IMR-90 (cell line): Measurements from ENCODE around the gene METRNL. TPM values are rescaled to one million over a fixed set of nuclear protein-coding genes. Genes with fewer than 3 reads are reported as not detected.

ENCODE experiments used
- ATAC-seq: fragments of 200-7000 bp; cut with Tn5 transposase; 2 replicates; pipeline ENCODE4 v1.9.1; 2020; ENCODE audit warnings: low read depth, mild to moderate bottlenecking, moderate library complexity
- BruUV-seq: library from RNA; stranded (reverse); fragments of 400-500 nt; replicated peaks from 2 replicates; lab custom pipeline; 2021; lab: Mats Ljungman, UMichigan
- CTCF ChIA-PET: fragments of 300-600 bp; formaldehyde crosslinking; extraction: SDS; loops from one replicate; lab custom pipeline; 2021; ENCODE audit warnings: antibody characterized with exemption; lab: Yijun Ruan, JAX
- POLR2A ChIA-PET: fragments of 300-600 bp; sonication (Branson Sonifier 250); formaldehyde crosslinking; loops from one replicate; lab custom pipeline; 2022; ENCODE audit warnings: antibody characterized with exemption; ENCODE audit not compliant: unreplicated experiment; lab: Charles Lee
- DNase-seq: peaks from one replicate; pipeline ENCODE4 v3.0.0; 2013
- H2AFZ ChIP-seq: replicated peaks from 2 replicates; pipeline ENCODE3; 2013; ENCODE audit warnings: low read length, mild to moderate bottlenecking; ENCODE audit not compliant: poor library complexity
- H2AK5ac ChIP-seq: 2 replicates; pipeline ENCODE4 v1.6.1; 2013; ENCODE audit warnings: low read depth, low read length, inconsistent platforms
- H2AK9ac ChIP-seq: replicated peaks from 2 replicates; pipeline ENCODE3; 2013; ENCODE audit warnings: mild to moderate bottlenecking, low read depth, low read length, moderate library complexity; ENCODE audit not compliant: poor library complexity
- H2BK120ac ChIP-seq: 2 replicates; pipeline ENCODE4 v1.6.1; 2013; ENCODE audit warnings: low read depth, low read length, inconsistent platforms
- H2BK15ac ChIP-seq: 3 replicates; pipeline ENCODE4 v1.6.1; 2013; ENCODE audit warnings: low read depth, low read length, inconsistent platforms
- H2BK20ac ChIP-seq: 2 replicates; pipeline ENCODE4 v1.6.1; 2013; ENCODE audit warnings: low read depth, mild to moderate bottlenecking, inconsistent platforms, low read length, moderate library complexity
- H2BK5ac ChIP-seq: 2 replicates; pipeline ENCODE4 v1.6.1; 2013; ENCODE audit warnings: mild to moderate bottlenecking, low read depth, low read length, inconsistent platforms; ENCODE audit not compliant: poor library complexity, severe bottlenecking
- H3K14ac ChIP-seq: replicated peaks from 2 replicates; pipeline ENCODE4 v1.6.1; 2013; ENCODE audit warnings: low read depth, low read length, inconsistent platforms
- H3K18ac ChIP-seq: 2 replicates; pipeline ENCODE4 v1.6.1; 2013; ENCODE audit warnings: low read depth, low read length, control low read depth
- H3K23ac ChIP-seq: 2 replicates; pipeline ENCODE4 v1.6.1; 2013; ENCODE audit warnings: low read depth, low read length, inconsistent platforms
- H3K27ac ChIP-seq: 2 replicates; pipeline ENCODE4 v1.5.1; 2013; ENCODE audit warnings: mild to moderate bottlenecking, control low read depth, low read length; ENCODE audit not compliant: insufficient read depth
- H3K27me3 ChIP-seq: 2 replicates; pipeline ENCODE4 v1.6.1; 2013; ENCODE audit warnings: low read length; ENCODE audit not compliant: control insufficient read depth, insufficient read depth
- H3K36me3 ChIP-seq: 2 replicates; pipeline ENCODE4 v1.6.1; 2013; ENCODE audit warnings: low read length, mixed read lengths; ENCODE audit not compliant: control insufficient read depth, insufficient read depth
- H3K4ac ChIP-seq: 2 replicates; pipeline ENCODE4 v1.6.1; 2013; ENCODE audit warnings: low read depth, low read length, inconsistent platforms
- H3K4me1 ChIP-seq: 2 replicates; pipeline ENCODE4 v1.6.1; 2013; ENCODE audit warnings: low read length, mixed read lengths; ENCODE audit not compliant: control insufficient read depth, insufficient read depth
- H3K4me2 ChIP-seq: 2 replicates; pipeline ENCODE4 v1.6.1; 2013; ENCODE audit warnings: low read depth, mild to moderate bottlenecking, control low read depth, low read length, moderate library complexity
- H3K4me3 ChIP-seq: 2 replicates; pipeline ENCODE4 v1.5.1; 2013; ENCODE audit warnings: low read depth, mild to moderate bottlenecking, control low read depth, low read length, moderate library complexity; ENCODE audit not compliant: insufficient read depth
- H3K56ac ChIP-seq: 2 replicates; pipeline ENCODE4 v1.6.1; 2013; ENCODE audit warnings: low read length, inconsistent platforms; ENCODE audit not compliant: insufficient read depth; ENCODE audit errors: extremely low read depth
- H3K79me1 ChIP-seq, 2 experiments: 2 replicates each; pipeline ENCODE4 v1.6.1; 2013; ENCODE audit warnings: low read length in 2 of 2, inconsistent platforms in 1 of 2, low read depth in 1 of 2
- H3K9ac ChIP-seq: 2 replicates; pipeline ENCODE4 v1.6.1; 2013; ENCODE audit warnings: low read depth, low read length, control low read depth
- H3K9me1 ChIP-seq: 2 replicates; pipeline ENCODE4 v1.6.1; 2013; ENCODE audit warnings: low read length, inconsistent platforms; ENCODE audit not compliant: insufficient read depth
- H3K9me3 ChIP-seq: 2 replicates; pipeline ENCODE4 v1.6.1; 2013; ENCODE audit warnings: low read length; ENCODE audit not compliant: control insufficient read depth, insufficient read depth
- H4K20me1 ChIP-seq: 2 replicates; pipeline ENCODE4 v1.6.1; 2013; ENCODE audit warnings: low read length, inconsistent platforms; ENCODE audit not compliant: insufficient read depth
- H4K5ac ChIP-seq: 2 replicates; pipeline ENCODE4 v1.6.1; 2013; ENCODE audit warnings: mild to moderate bottlenecking, low read depth, low read length, control low read depth
- H4K8ac ChIP-seq, 2 experiments: 2 replicates each; pipeline ENCODE4 v1.6.1; 2013; ENCODE audit warnings: low read depth in 2 of 2, low read length in 2 of 2, control low read depth in 1 of 2, inconsistent platforms in 1 of 2
- H4K91ac ChIP-seq: 2 replicates; pipeline ENCODE4 v1.6.1; 2013; ENCODE audit warnings: low read depth, low read length, inconsistent platforms; ENCODE audit not compliant: insufficient read depth
- BHLHE40 ChIP-seq: fragments of 150-350 bp; IDR thresholded peaks from 2 replicates; pipeline ENCODE4 v1.6.1; 2016; ENCODE audit warnings: mild to moderate bottlenecking, low read depth, low read length
- CTCF ChIP-seq: conservative IDR thresholded peaks from 2 replicates; pipeline ENCODE4 v1.5.1; 2012; ENCODE audit warnings: mild to moderate bottlenecking, low read depth, low read length, improper control_type of control experiment
- FOS ChIP-seq: fragments of 150-350 bp; IDR thresholded peaks from 2 replicates; pipeline ENCODE4 v1.6.1; 2016; ENCODE audit warnings: low read depth, low read length
- MAFK ChIP-seq: IDR thresholded peaks from 2 replicates; pipeline ENCODE4 v1.6.1; 2012; ENCODE audit warnings: low read depth, low read length, improper control_type of control experiment
- POLR2A ChIP-seq: IDR thresholded peaks from 2 replicates; pipeline ENCODE4 v1.6.1; 2012; ENCODE audit warnings: mild to moderate bottlenecking, low read depth, low read length
- SMC3 ChIP-seq: fragments of 150-350 bp; IDR thresholded peaks from 2 replicates; pipeline ENCODE4 v1.6.1; 2016; ENCODE audit warnings: low read depth, mild to moderate bottlenecking, antibody characterized with exemption, low read length, moderate library complexity
- USF2 ChIP-seq: fragments of 150-350 bp; IDR thresholded peaks from 2 replicates; pipeline ENCODE4 v1.6.1; 2017; ENCODE audit warnings: mild to moderate bottlenecking, antibody characterized with exemption, low read length, low read depth
- WGBS, 2 experiments: methylation state at CpG; one replicate each; pipeline versions ENCODE4 v1.1.5 to v1.1.7; 2013; ENCODE audit warnings: missing lambda C conversion rate in 2 of 2; ENCODE audit not compliant: insufficient read length in 1 of 2; ENCODE audit errors: extremely low coverage in 2 of 2; 5-methylcytosine and 5-hydroxymethylcytosine counted together
- dilution Hi-C: fragments of 300-500 bp; cut with HindIII; formaldehyde crosslinking; loops from one replicate; pipeline ENCODE4 v1.14.3; 2018; ENCODE audit warnings: low sequenced_read_pairs; ENCODE audit not compliant: unreplicated experiment
- in situ Hi-C: fragments of 300-500 bp; cut with MboI; formaldehyde crosslinking; loops from 3 replicates; pipeline ENCODE4 v1.14.3; 2019; ENCODE audit warnings: low sequenced_read_pairs, inconsistent platforms, mixed read lengths
- intact Hi-C: fragments of 100-400 bp; cut with micrococcal nuclease; formaldehyde crosslinking; loops from 2 replicates; pipeline ENCODE4 v1.10.0; 2022
- polyA plus RNA-seq, 3 experiments: library from polyadenylated mRNA; depleted of rRNA; stranded (reverse); fragments of >200 nt; gene quantifications; 2 replicates each; pipeline ENCODE4 v1.2.3, GENCODE V29; 2012; ENCODE audit warnings: low replicate concordance in 1 of 3
- total RNA-seq: library from RNA; depleted of rRNA; stranded (reverse); fragments of >200 nt; gene quantifications from 2 replicates; pipeline ENCODE4 v1.2.3, GENCODE V29; 2012

Gene METRNL
- total and polyA plus RNA-seq, 2 of the 4 experiments (the other 2 are of a cell fraction) = 17.9 to 48.2 TPM

GRCh38 chr17:83089328-83090132 lies 10.1 kb downstream of the METRNL start:
- TF ChIP-seq SMC3 (no peak), POLR2A (no peak), CTCF (no peak), BHLHE40 (no peak), USF2 (no peak), FOS (no peak), MAFK (no peak)
- H3K9ac ChIP-seq = no peak overlapping the region
- dilution Hi-C loops (no loop called here), intact Hi-C loops (no loop called here), in situ Hi-C loops (no loop called here)
- no peaks in the 10 kb centered on the region for H3K27me3 ChIP-seq
- H4K8ac ChIP-seq = no peak overlapping the region
- no peak overlapping the region for H3K23ac ChIP-seq
- H3K18ac ChIP-seq = no peak overlapping the region
- no peak overlapping the region for H2AK5ac ChIP-seq
- no peak overlapping the region for H2BK15ac ChIP-seq
- H2BK20ac ChIP-seq = no peak overlapping the region
- peaks cover 96% of the 10 kb centered on the region for H4K20me1 ChIP-seq
- no peak overlapping the region for H2AFZ ChIP-seq
- no peak overlapping the region for H2AK9ac ChIP-seq
- ATAC-seq (no peak), DNase-seq (no peak)
- H3K27ac ChIP-seq = no peak overlapping the region
- POLR2A ChIA-PET = no interaction called here
- no peak overlapping the region for H3K56ac ChIP-seq
- H3K4me2 ChIP-seq = no peak overlapping the region
- no peak overlapping the region for H2BK5ac ChIP-seq
- H3K9me3 ChIP-seq = no peaks in the 10 kb centered on the region
- no peak overlapping the region for H4K91ac ChIP-seq
- H3K14ac ChIP-seq = no peak overlapping the region
- peaks cover 26% of the 10 kb centered on the region for H3K9me1 ChIP-seq
- WGBS, 2 experiments = 88% methylated on average over 26 of the region's 47 CpGs; no CpG with 5 or more reads in 1 of the 2 experiments
- peaks cover 67% of the 10 kb centered on the region for H3K36me3 ChIP-seq
- BruUV-seq = no TSS peak
- H4K5ac ChIP-seq = no peak overlapping the region
- H3K4ac ChIP-seq = no peak overlapping the region
- CTCF ChIA-PET = no interaction called here
- H3K4me3 ChIP-seq = no peak overlapping the region
- peaks cover 27% of the 10 kb centered on the region for H3K4me1 ChIP-seq
- peaks cover 11 to 89% of the 10 kb centered on the region in 2 experiments; a peak in 3 of 4 replicates for H3K79me1 ChIP-seq
- no peak overlapping the region for H2BK120ac ChIP-seq
